Activated naive CD4-positive, alpha-beta T cell treated with anti-CD3 and anti-CD28 coated beads, Interleukin-2, amount 10 ng/mL, durations not matched to agents 7 days and 5 days (primary cell): ENCODE results near the gene TMEM95.

Experiments
- CTCF ChIA-PET: fragments of 350-600 bp; sonication (Branson Sonifier 250); formaldehyde crosslinking; loops from one replicate; lab custom pipeline; 2021; ENCODE audit warnings: antibody characterized with exemption; lab: Charles Lee
- DNase-seq: peaks from one replicate; pipeline ENCODE4 v3.0.0-alpha.2; 2020
- H3K27ac Mint-ChIP-seq: one replicate; pipeline ENCODE4 v1.8.0; 2021; ENCODE audit warnings: mild to moderate bottlenecking, moderate library complexity, mixed read lengths
- H3K27me3 Mint-ChIP-seq: one replicate; pipeline ENCODE4 v1.8.0; 2021; ENCODE audit warnings: mild to moderate bottlenecking, mixed read lengths
- H3K36me3 Mint-ChIP-seq: one replicate; pipeline ENCODE4 v1.8.0; 2021; ENCODE audit warnings: mixed read lengths
- H3K4me1 Mint-ChIP-seq: one replicate; pipeline ENCODE4 v1.8.0; 2021; ENCODE audit warnings: mixed read lengths
- H3K4me3 Mint-ChIP-seq: one replicate; pipeline ENCODE4 v1.8.0; 2021; ENCODE audit warnings: mild to moderate bottlenecking, moderate library complexity, mixed read lengths
- H3K9me3 Mint-ChIP-seq: one replicate; pipeline ENCODE4 v1.8.0; 2021; ENCODE audit warnings: mixed read lengths

Gene TMEM95

DNA sequence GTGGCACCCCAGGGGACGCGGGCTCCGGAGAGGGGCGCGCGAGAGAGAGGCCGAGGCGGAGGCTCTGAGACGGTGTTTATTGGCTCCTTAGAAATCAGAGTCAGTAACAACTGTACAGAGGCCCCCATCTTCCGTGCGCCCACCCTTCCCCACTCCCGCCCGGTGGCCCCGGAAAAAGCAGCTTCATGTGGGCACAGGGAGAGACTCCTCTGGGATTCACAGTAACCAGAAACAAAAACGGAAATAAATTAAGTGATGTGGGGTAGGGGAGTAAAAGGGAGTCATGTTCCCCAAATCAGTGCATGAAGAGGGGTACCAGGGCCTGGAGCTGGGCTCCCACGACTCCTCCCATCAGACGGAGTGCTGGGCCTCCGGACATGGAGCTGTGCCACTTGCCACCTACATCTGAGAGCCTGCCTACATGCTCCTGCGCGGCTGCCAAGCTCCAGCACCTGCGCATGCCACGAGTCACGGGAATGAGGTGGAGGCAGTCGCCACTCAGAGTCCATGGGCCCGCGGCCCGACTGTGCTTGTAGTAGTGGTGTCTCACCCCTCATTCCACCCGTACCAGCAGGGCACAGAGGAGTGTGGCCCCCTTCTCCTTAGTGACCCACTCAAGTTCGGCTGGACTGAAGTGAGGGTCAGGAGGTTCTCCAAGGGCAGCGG, 39.3 kb upstream of the TMEM95 start:
- Mint-ChIP-seq H3K4me3 (peak overlapping the region; percentile 94), H3K27me3 (no peaks in the 10 kb centered on the region), H3K4me1 (peaks cover 47% of the 10 kb centered on the region), H3K36me3 (peaks cover 45% of the 10 kb centered on the region), H3K9me3 (no peaks in the 10 kb centered on the region), H3K27ac (peak overlapping the region; percentile 95)
- CTCF ChIA-PET, result interaction anchor here (0.8 to 4.7 kb wide), 3 partner anchors 9 to 22 kb away, joined by 3 to 16 read pairs (median 14); partner anchors contain the start of gene ACAP1
- no peak for DNase-seq

DNA sequence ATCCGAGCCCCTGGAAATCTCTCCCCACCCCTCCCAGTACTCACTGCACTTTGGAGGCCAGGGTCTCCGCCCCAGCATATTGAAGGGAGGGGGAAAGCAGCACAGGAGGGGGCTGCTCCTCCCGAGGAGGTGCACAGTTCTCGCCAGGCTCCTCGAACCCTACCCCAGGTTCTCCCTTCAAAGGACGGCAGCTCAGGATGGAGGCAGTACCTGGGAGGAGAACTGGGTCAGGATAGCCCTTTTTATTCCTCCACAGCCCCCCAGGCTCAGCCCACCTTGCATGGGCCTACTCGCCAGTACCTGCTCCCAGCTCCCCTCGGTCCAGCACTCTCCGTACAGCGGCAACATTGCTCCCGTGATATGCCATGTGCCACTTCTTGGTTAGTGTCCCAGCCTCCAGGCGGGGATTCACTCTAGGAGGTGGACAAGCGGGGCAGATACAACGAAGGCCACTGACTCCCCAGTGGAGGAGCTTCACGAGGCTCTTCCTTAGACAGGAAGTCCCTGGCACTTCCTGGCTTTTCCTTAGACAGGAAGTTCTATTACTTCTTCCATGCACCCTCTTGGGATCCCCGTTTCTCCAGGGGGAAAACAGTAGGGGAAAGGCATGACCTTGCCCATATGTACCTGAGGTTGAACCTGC, 37.7 kb upstream of the TMEM95 start:
- Mint-ChIP-seq H3K27ac (peak overlapping the region; percentile 76), H3K4me1 (peaks cover 35% of the 10 kb centered on the region), H3K4me3 (no peak overlapping the region), H3K36me3 (peaks cover 41% of the 10 kb centered on the region), H3K9me3 (no peaks in the 10 kb centered on the region), H3K27me3 (no peaks in the 10 kb centered on the region)
- CTCF ChIA-PET, result no interaction called here
- no peak for DNase-seq

GRCh38 chr17:7318121-7318860, 36.7 kb upstream of the TMEM95 start:
- CTCF ChIA-PET, result no interaction called here
- Mint-ChIP-seq H3K27ac (peak overlapping the region; percentile 76), H3K36me3 (peaks cover 39% of the 10 kb centered on the region), H3K9me3 (no peaks in the 10 kb centered on the region), H3K4me3 (no peak overlapping the region), H3K4me1 (peaks cover 24% of the 10 kb centered on the region), H3K27me3 (no peaks in the 10 kb centered on the region)
- no peak for DNase-seq

- H3K9me3 Mint-ChIP-seq, result no peaks in the 10 kb centered on the region
- CTCF ChIA-PET, result interaction anchor here (1.0 to 1.4 kb wide), 2 partner anchors 24 to 28 kb away, joined by 3 to 4 read pairs; no protein-coding TSS in a partner anchor
- peaks cover 8% of the 10 kb centered on the region for H3K4me1 Mint-ChIP-seq
- no peak overlapping the region for H3K27ac Mint-ChIP-seq
- peaks cover 35% of the 10 kb centered on the region for H3K36me3 Mint-ChIP-seq
- H3K27me3 Mint-ChIP-seq, result no peaks in the 10 kb centered on the region
- H3K4me3 Mint-ChIP-seq, result no peak overlapping the region
- DNase-seq, result no peak
These were observed 33.5 kb upstream of the TMEM95 start for GRCh38 chr17:7321466-7321865.

DNA sequence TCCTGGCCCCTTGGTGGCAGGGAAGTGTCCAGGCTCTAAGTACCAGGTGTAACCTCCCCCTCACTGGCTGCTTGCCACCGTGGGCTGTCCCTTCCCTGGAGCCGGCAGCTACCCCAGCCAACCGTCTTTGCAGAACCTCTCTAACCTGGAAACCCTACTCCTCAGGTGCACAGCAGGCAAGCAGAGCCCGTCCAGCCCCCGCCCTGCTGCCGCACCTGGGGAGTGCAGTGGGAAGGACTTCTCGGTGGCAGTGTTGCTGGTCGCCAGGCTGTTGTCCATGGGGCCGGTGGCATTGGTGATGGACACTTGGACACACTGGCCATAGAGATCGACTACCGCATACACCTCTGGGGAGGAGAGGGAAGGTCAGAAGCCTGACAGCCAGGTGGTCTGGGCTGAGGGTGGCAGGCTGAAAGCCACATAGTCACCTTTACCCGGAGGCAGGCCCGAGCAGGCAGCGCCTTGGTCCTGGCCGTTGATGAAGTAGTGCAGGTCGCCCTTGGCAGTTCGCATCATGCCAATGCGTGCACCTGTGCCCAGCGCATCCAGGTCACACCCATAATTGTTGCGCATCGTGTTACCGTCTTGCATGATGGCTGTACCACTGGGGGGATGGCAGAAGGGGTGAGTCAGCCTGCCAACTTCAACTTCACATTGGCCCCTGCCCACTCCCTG, 32.3 kb upstream of the TMEM95 start:
- no peak for DNase-seq
- no peak overlapping the region for H3K27ac Mint-ChIP-seq
- no peaks in the 10 kb centered on the region for H3K9me3 Mint-ChIP-seq
- CTCF ChIA-PET, result interaction anchor here (1.0 to 4.8 kb wide), 5 partner anchors 13 to 27 kb away, joined by 3 to 29 read pairs (median 4); partner anchors contain the start of gene ACAP1
- no peaks in the 10 kb centered on the region for H3K27me3 Mint-ChIP-seq
- peaks cover 32% of the 10 kb centered on the region for H3K36me3 Mint-ChIP-seq
- no peak overlapping the region for H3K4me3 Mint-ChIP-seq
- H3K4me1 Mint-ChIP-seq, result peaks cover 13% of the 10 kb centered on the region

DNA sequence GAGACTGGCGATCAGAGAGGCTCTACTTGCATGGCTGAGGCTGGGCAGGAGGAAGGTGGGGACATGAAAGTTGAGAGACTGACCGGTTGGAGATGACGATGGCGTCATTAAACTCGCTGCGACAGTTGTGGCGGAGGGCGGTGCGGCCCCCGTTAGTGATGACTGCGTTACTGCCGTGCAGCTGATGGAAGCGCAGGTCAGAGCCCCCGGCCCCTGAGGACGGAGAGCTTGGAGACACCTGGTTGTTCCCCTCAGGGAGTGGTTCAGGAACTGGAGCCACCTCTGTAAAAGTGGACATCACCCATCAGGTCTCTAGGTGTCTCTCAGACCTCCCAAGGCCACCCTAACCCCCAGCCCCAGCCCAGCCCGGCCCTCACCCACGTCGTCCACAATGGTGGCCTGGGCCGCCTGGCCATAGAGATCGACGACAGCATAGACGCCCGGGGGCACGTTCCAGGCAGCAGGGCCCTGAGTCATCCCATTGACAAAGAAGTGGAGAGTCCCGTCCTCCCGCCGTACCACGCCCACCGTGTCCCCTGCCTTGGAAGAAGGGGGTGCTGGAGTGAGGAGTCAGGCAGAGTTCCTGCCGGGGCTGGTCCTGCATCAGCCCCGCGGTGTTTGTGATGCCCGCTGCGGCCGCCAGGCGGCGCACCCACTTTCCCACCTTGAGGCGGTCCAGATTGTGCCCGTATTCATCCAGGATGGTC, 31.1 kb upstream of the TMEM95 start:
- CTCF ChIA-PET, result interaction anchor here (0.7 to 4.8 kb wide), 7 partner anchors 10 to 27 kb away, joined by 3 to 54 read pairs (median 6); partner anchors contain the start of genes ACAP1 and GPS2
- no peak overlapping the region for H3K4me3 Mint-ChIP-seq
- H3K36me3 Mint-ChIP-seq, result peaks cover 26% of the 10 kb centered on the region
- DNase-seq, result peak; percentile 76
- no peaks in the 10 kb centered on the region for H3K9me3 Mint-ChIP-seq
- H3K27ac Mint-ChIP-seq, result no peak overlapping the region
- peaks cover 24% of the 10 kb centered on the region for H3K4me1 Mint-ChIP-seq
- H3K27me3 Mint-ChIP-seq, result no peaks in the 10 kb centered on the region

GRCh38 chr17:7324438-7324779, 30.5 kb upstream of the TMEM95 start:
- Mint-ChIP-seq H3K4me1 (peaks cover 25% of the 10 kb centered on the region), H3K36me3 (peaks cover 25% of the 10 kb centered on the region), H3K27ac (no peak overlapping the region), H3K27me3 (no peaks in the 10 kb centered on the region), H3K4me3 (no peak overlapping the region), H3K9me3 (no peaks in the 10 kb centered on the region)
- CTCF ChIA-PET, result interaction anchor here (0.8 to 4.8 kb wide), 8 partner anchors 10 to 27 kb away, joined by 3 to 54 read pairs (median 6); partner anchors contain the start of genes ACAP1 and GPS2
- no peak for DNase-seq

GRCh38 chr17:7325031-7325528, 29.9 kb upstream of the TMEM95 start:
- Mint-ChIP-seq H3K27me3 (no peaks in the 10 kb centered on the region), H3K27ac (no peak overlapping the region), H3K4me3 (no peak overlapping the region), H3K36me3 (peaks cover 25% of the 10 kb centered on the region), H3K9me3 (no peaks in the 10 kb centered on the region), H3K4me1 (peaks cover 31% of the 10 kb centered on the region)
- no peak for DNase-seq
- CTCF ChIA-PET, result interaction anchor here (0.8 to 4.8 kb wide), 8 partner anchors 11 to 26 kb away, joined by 3 to 54 read pairs (median 6); partner anchors contain the start of genes ACAP1 and GPS2

DNA sequence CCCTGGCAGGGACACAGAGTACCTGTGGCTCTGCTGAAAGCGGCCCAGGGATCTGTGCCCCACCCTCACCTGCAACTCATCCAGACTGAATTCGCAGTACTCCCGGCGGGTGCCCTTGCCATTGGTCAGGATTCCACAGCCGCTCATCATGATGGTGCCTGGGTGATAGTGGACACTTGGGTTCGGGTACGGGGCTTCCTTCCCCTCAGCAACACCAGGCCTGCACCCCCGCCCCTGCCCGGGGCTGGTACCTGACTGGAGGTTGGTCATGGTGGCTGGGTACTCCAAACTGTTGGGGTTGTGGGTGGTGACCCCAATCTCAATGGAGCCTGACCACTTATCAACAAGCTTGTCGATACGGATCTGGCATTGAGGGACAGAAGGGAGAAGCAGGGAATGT, 28.8 kb upstream of the TMEM95 start:
- CTCF ChIA-PET, result interaction anchor here (0.5 to 4.8 kb wide), 4 partner anchors 11 to 39 kb away, joined by 3 to 54 read pairs (median 17); partner anchors contain the start of gene ACAP1
- Mint-ChIP-seq H3K9me3 (no peaks in the 10 kb centered on the region), H3K4me1 (peaks cover 40% of the 10 kb centered on the region), H3K4me3 (no peak overlapping the region), H3K27ac (no peak overlapping the region), H3K36me3 (peaks cover 25% of the 10 kb centered on the region), H3K27me3 (no peaks in the 10 kb centered on the region)
- no peak for DNase-seq

DNA sequence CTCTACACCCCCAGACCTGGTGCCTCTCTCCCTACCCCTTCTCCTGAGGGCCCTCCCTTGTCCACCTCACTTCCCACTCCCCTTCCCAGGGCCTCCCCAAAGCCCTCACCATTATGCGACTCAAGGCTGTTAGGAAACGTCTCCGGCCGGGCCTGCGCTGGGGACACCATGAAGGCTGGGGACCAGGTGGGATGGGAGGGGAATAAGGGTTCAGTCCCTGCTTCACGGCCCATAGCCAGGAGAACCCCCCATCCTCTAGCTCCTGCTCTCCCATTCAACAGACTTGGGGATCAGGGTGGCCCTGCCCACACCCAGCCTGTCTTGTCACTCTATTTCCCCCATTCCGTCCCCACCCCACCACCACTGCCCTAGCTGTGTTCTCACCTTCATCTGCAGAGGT, 27.9 kb upstream of the TMEM95 start:
- peaks cover 46% of the 10 kb centered on the region for H3K4me1 Mint-ChIP-seq

GRCh38 chr17:7327501-7327900, 27.5 kb upstream of the TMEM95 start:
- CTCF ChIA-PET, result interaction anchor here (4.3 to 4.8 kb wide), 2 partner anchors 10 to 18 kb away, joined by 29 to 54 read pairs; partner anchors contain the start of gene ACAP1
- Mint-ChIP-seq H3K27ac (no peak overlapping the region), H3K4me3 (peak overlapping the region; percentile 43), H3K27me3 (no peaks in the 10 kb centered on the region), H3K36me3 (peaks cover 16% of the 10 kb centered on the region), H3K9me3 (no peaks in the 10 kb centered on the region), H3K4me1 (peaks cover 50% of the 10 kb centered on the region)
- DNase-seq, result no peak

More for the DNA sequence above, 27.9 kb upstream of the TMEM95 start:
- no peaks in the 10 kb centered on the region for H3K27me3 Mint-ChIP-seq
- DNase-seq, result no peak
- CTCF ChIA-PET, result interaction anchor here (0.9 to 4.8 kb wide), 3 partner anchors 10 to 18 kb away, joined by 3 to 54 read pairs (median 29); partner anchors contain the start of gene ACAP1
- no peaks in the 10 kb centered on the region for H3K9me3 Mint-ChIP-seq
- H3K36me3 Mint-ChIP-seq, result peaks cover 21% of the 10 kb centered on the region
- no peak overlapping the region for H3K4me3 Mint-ChIP-seq
- H3K27ac Mint-ChIP-seq, result no peak overlapping the region

GRCh38 chr17:7328009-7328408, 26.9 kb upstream of the TMEM95 start:
- no peaks in the 10 kb centered on the region for H3K9me3 Mint-ChIP-seq
- no peaks in the 10 kb centered on the region for H3K27me3 Mint-ChIP-seq
- peak overlapping the region; percentile 25 for H3K27ac Mint-ChIP-seq
- CTCF ChIA-PET, result interaction anchor here (1.7 to 2.0 kb wide), 2 partner anchors 8 to 32 kb away, joined by 4 to 6 read pairs; no protein-coding TSS in a partner anchor
- peak overlapping the region; percentile 94 for H3K4me3 Mint-ChIP-seq
- peaks cover 13% of the 10 kb centered on the region for H3K36me3 Mint-ChIP-seq
- no peak for DNase-seq
- peaks cover 55% of the 10 kb centered on the region for H3K4me1 Mint-ChIP-seq
